Measurements from ENCODE around the gene TCF3.
A peak's percentile ranks its signal among the peaks of the same experiment; 100 is the strongest.

The TCF3 gene

GRCh38 chr19:1580957-1581356, 71.5 kb downstream of the TCF3 start:
- DNase-seq (ENCODE audit: low spot score) = no peak

- DNase-seq (ENCODE audit: low spot score) = no peak
Measured at GRCh38 chr19:1580382-1580781, 72.0 kb downstream of the TCF3 start.

- DNase-seq (ENCODE audit: low spot score) = no peak
Measured at GRCh38 chr19:1579222-1579621, 73.2 kb downstream of the TCF3 start.

- DNase-seq (ENCODE audit: low spot score) = no peak
Measured at GRCh38 chr19:1577929-1578618, 74.3 kb downstream of the TCF3 start.

GRCh38 chr19:1577090-1577928, 75.1 kb downstream of the TCF3 start:
- no peak for DNase-seq (ENCODE audit: low spot score)

GRCh38 chr19:1576242-1577089, 75.9 kb downstream of the TCF3 start:
- no peak for DNase-seq (ENCODE audit: low spot score)

- no peak for DNase-seq (ENCODE audit: low spot score)
Measured at GRCh38 chr19:1575323-1576241, 76.8 kb downstream of the TCF3 start.

GRCh38 chr19:1574354-1575136, 77.9 kb downstream of the TCF3 start:
- DNase-seq (ENCODE audit: low spot score) = no peak

- no peak for DNase-seq (ENCODE audit: low spot score)
Measured at GRCh38 chr19:1572795-1573194, 79.6 kb downstream of the TCF3 start.

- DNase-seq (ENCODE audit: low spot score) = no peak
Measured at GRCh38 chr19:1571358-1571757, 81.1 kb downstream of the TCF3 start.

GRCh38 chr19:1570836-1571235, 81.6 kb downstream of the TCF3 start:
- DNase-seq (ENCODE audit: low spot score) = no peak

GRCh38 chr19:1569997-1570396, 82.4 kb downstream of the TCF3 start:
- no peak for DNase-seq (ENCODE audit: low spot score)

- peak; percentile 85 for DNase-seq (ENCODE audit: low spot score)
Measured at GRCh38 chr19:1568320-1569019, 83.9 kb downstream of the TCF3 start, which contains the start of gene MEX3D. Gene MEX3D, minus strand, starts transcription at chr19:1568325. Its CDS starts 267 bp downstream, at chr19:1568058.

GRCh38 chr19:1567848-1568227, 84.6 kb downstream of the TCF3 start:
- no peak for DNase-seq (ENCODE audit: low spot score)

- DNase-seq (ENCODE audit: low spot score) = no peak
Measured at GRCh38 chr19:1567116-1567847, 85.1 kb downstream of the TCF3 start.

- DNase-seq (ENCODE audit: low spot score) = no peak
Measured at GRCh38 chr19:1566392-1567115, 85.9 kb downstream of the TCF3 start.

GRCh38 chr19:1563251-1563650, 89.2 kb downstream of the TCF3 start:
- DNase-seq (ENCODE audit: low spot score) = no peak

- no peak for DNase-seq (ENCODE audit: low spot score)
Measured at GRCh38 chr19:1561236-1561842, 91.1 kb downstream of the TCF3 start.

Measured in NAMALWA (cell line).